GM18526 (cell line): ENCODE measurements around the gene KIAA0825.

Source experiments
- POLR2A ChIP-seq: IDR thresholded peaks from 3 replicates; pipeline ENCODE4 v1.6.1; 2011; ENCODE audit not compliant: insufficient read length; ENCODE audit errors: extremely low read depth

KIAA0825 gene

DNA sequence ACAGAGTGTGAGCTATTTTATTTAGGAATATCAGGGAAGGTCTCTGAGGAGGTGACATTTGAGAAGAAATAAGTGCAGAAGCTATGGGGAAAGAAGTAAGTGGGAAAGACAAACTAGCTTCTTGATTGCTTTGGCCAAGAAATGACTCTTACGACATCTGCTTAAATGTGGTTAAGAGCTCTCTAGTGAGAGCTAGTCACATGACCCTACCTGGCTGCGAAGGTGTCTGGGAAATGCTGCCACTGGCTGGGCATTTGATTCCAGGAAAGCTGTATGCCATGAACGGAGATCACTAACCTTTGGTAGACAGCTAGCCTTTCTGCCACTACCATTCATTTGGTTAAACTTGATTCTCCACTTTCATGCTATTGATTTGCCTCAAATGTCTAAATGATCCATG lies 80.1 kb downstream of the KIAA0825 start:
- TF ChIP-seq POLR2A: no peak

DNA sequence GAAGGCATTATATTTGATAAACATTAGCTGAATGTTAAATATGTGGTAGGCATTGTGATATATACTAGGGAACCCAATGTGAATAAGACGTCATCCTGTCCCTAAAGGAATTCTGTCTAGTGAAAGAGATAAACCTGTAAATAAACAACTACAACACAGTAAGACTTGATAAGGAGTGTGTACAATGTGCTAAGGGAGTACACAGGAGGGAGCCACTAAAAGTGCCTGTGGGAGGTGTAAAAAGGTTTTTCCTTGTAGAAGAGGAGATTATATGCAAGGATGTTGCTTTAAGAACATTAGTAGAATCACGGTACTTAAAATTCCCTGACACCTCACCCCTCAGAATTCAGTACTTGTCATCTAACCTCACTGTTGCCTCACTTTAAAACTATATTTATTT lies 91.7 kb downstream of the KIAA0825 start:
- no peak for TF ChIP-seq POLR2A

DNA sequence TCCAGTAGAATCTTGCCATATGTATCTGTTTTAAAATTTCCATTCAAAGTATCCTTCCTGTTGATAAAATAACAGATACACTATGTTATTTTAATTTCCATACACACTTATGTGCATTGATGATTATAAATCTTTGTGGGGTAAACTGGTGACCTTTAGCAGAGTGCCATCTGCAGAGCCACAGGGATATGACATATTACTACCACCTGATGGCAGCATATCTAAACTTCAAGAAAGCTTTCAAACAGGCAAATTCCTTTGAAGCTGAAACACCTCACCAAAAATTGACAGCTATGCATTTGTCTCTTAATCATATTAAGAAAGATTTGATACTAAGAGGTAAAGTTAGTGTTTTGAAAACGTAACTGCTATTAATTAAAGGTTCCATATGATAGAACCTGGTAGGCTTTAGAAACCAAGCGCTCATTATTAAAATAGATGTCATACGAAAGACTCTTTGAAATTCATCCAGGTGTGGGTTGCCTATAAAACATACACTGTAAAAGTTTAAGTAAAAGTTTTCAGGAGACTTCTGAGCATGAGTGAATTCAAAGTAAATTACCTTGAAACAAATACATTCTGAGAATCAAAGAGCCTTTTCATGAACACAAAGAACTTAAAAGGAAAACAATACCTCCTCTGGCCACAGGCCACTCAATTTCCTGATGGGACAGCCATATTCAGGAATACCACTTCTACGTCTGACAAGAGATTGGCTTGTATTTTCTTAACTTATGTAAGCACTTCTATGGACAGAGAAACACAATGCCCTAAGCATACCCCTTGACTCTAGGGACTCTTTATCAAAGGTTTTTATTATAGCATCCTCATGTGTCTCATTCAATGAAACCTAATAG lies 93.3 kb downstream of the KIAA0825 start:
- TF ChIP-seq POLR2A: no peak

DNA sequence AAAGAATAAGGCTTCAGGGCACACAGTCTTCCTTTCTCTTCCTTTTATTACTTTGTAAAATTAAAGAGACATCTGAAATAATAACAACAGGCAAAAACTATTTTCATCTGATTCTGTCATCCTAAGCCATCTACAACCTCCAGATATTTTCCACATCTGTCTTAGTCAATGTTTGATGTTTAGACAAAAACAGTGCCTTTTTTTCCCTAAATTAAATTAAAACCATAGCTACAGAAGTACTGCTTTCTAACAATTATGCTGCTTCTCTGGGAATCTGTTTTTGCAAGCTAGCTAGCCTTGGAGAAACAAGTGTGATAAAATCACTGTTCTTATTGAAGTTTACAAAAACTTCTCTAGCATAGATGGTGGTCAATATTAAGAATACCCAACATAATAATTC lies 95.4 kb downstream of the KIAA0825 start:
- TF ChIP-seq POLR2A: no peak

DNA sequence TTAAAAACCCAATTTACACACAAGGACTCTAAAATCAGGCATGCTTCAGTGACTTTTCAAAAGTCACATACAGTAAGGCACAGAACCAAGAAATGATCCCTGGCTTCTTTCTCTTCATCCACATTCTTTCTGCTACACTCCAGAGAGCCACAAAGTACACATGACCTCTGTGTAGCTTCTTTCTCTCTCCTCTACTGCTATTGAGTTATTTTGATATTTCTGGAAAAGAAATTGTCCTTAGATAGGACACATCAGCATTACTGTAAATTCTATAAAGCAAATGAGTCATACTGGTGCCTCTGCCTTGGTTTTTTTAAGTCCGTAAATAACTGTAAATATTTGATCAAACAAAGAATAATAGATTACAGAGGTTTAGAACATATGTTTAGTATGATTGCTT lies 96.3 kb downstream of the KIAA0825 start:
- no peak for TF ChIP-seq POLR2A

DNA sequence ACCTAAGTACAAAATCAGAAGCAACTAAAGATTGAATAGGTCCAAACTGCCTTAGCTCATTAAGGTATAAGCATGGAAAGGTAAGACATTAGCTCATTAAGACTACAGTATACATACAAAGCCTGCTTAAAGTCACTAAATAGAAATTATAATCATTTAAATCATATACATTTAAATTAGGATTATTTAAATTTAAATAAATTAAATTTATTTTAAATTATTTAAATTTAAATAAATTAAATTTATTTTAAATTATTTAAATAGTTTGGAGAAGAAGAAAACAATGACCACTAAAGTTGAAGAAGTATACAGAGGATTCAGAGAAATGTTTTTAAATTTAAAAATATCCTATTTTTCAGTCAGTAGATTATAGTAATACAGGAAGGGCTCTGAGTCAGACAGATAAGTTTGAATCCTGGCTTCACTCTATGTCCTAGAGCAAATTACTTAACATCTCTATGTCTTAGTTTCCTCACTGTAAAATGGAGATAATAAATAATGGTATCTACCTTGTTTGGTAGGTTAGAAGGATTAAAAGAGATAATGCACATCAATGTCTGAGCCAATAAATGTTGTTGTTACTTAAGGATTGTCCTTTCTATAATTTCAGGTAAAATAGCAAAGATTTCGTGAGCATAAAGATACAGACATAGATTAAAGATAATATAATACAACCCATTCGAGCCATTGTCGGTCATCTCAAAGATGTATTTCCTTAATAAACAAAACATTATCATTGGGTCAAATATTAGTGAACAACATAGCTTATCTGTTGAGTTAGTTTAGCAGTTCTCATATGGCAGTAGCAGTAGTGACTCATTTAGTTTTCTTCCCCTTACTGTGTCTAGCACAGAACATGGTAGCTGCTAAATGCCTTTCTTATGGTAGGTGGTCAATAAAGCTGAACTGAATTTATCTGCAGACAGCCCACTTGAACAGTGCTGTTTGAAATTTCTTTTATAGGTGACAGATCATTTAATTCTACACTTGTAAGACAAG lies 100.6 kb downstream of the KIAA0825 start:
- TF ChIP-seq POLR2A: no peak

DNA sequence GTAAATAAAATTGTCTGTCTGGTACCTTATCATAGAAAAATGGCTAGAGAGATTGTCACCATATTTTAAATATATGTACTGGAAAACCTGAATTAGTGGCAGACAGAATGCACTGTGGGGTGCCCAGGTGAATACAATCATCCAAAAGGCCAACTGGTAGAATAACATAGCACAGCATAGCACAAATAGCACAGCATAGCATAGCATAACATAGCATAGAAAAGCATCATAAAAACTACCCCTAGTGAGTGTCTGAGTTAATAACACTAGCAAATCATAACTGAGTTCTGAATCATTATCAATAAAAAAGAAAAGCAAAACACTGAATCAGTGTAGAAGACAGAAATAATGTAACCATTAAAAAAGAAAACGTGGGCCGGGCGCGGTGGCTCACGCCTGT lies 102.3 kb downstream of the KIAA0825 start:
- no peak for TF ChIP-seq POLR2A

DNA sequence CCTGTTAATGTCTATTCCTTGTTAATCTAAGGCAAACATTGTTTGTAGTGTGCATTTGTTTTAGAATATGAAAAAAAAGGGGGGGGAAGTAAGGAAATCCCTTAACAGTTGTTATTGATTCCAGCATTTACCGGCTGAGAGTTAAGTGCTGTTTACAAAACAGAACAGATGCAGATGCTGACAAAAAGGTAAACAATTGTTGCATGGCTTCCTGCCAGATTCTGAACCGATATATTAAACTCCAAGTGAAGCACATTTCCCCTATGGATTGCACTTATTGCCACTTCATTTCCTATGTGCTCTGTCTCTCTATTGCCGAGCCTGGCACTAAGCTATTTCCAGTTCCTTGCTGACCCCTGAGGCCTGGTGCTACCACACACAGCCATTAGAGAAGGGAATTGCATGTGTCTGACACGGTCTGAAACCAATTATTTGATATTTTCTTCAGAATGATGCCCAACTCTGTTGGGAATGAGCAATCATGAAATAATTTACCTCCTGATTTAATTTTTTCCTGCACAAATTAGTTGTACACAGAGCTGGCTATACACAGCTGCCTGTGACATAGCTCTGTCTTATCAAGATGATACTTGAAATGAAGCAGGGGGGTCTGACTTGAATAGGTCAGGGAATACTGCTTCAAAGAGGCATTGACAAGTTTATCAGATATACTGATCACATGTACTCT lies 109.8 kb downstream of the KIAA0825 start:
- no peak for TF ChIP-seq POLR2A

DNA sequence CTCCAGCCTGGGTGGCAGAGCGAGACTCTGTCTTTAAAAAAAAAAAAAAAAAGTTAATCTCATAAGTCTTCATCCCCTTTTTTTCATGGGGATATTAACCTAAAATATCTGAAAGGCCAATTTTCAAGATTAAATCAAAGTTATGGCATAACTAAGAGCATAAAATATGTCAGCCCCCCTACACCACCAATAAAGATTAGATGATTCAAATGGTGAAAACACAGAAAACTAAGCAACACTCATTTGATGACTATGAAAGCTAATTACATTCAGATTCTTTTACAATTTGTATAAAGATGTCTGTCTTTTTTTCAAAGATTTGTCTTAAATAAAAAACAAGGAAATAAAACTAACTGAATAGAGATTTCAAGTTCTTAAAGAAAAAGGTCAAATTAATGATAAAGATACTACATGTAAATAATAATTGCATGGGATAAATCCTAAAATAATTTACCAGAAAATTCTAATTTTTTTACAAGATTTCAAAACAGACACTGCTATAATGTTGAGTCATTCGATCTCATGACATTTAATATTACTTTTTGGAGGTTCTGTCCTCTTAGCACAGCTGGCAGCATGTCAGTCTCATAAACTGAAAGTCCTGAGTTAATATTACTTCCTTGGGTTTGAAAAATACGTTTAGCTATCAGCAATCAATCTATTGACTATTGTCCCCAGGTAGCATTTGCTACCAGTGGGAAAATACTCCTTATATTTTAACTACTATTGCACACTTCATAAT lies 112.9 kb downstream of the KIAA0825 start:
- no peak for TF ChIP-seq POLR2A

DNA sequence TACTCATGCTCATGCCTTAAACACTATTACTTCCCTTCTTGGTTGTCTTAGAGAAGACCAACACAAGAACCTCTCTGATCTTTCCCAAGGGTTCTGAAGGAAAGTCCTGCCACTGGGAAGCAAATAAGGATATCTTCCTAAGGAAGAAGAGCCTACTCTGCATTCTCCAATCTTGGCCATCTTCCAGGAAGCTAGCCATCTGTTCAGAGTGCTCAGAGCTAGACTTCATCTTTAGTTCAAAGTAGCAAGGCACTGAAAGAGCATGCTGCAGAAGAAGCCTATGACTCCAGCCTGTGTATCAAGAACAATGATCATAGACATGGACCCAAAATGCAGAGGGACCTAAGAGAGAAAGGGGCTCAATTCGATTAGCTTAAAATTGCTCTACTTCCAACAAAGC lies 114.7 kb downstream of the KIAA0825 start:
- TF ChIP-seq POLR2A: no peak

DNA sequence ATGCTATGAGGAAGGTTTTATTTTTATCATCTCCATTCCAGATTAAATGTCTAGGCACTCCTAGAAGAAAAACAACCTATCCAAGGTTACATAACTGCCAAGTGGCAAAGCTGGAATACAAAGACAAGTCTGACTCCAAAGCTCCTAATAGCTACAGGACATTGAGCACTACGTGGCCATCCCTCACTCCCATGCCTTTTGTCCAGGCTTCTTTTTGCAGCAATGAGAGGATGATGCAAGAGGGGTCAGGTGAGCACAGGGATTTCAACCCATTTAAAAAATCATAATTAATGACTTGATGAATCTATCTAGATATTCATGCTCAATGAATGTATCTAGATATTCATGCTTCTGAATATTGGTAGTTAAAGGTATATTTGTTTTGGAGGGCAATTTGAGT lies 117.0 kb downstream of the KIAA0825 start:
- TF ChIP-seq POLR2A: no peak

DNA sequence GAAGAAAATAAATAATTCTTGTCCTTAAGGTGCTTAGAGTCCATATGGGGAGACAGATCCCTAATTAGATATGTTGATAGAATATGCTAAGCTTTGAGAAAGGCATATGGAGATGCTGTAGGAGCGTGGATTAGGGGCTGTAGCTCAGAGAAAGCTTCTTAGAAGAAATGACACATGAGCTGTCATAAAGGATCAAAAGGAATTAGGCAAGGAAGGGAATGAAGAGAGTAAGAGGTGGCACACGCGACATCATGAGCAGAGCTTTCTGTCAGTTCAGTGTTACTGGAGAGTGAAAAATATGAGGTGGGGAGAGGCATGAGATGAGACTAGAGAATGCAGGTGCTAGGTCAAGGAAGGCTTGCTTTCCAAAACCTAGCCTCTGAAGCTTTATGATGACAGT lies 118.6 kb downstream of the KIAA0825 start:
- TF ChIP-seq POLR2A: no peak

DNA sequence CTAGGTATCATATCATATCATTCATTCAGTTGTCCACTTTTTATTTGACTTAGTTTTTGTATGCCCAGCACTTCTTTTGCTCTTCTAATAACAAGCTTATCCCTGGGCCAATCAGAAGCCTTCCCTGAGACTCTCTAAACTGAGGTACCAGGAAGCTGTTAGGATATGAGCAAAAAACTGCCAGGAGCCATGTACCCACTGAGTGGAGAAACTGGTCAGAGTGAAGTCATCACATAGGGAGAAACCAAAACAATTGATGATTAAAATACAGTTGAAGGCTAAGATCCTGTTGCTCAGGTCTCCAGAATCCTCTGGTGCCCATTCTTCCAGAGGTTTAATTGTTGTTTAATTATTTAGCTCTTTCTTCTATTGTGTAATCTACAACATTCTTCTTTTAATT lies 120.2 kb downstream of the KIAA0825 start:
- TF ChIP-seq POLR2A: no peak

DNA sequence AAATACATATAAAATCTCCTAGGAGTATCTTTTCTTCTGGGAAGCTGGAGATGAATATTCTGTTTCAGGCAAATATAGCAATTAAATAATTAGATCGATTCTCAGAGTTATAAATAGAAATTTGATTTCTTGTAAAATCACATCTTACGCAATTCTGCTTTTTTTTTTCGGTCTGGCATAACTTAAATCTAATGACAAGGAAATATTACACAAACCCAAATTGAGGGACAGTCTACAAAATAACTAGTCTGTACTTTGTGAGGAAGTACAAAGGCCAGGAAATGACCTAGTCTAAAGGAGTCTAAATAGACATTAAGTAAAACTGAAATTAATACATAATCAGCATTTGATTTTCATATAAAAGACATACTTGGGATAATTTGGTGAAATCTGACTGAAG lies 133.3 kb downstream of the KIAA0825 start:
- no peak for TF ChIP-seq POLR2A

DNA sequence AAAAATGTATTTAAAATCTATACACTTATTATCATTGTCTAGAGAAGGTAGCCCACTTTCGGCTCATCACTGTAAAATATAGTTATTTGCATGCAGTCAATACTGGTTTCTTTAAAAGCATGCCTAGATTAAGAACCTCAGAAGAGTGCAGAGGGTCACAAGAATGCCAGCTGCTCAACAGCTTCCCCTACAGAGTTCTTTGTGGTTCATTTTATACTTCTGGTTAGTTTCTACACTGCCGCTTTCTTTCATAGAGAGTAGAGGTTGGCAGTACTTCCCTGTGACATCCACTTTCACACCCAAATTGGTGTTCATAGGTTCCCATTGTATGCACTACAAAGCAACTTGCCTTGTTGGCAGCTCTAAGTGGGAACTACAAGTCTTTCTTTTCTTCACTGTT lies 137.3 kb downstream of the KIAA0825 start:
- TF ChIP-seq POLR2A: no peak
